IPS-20b (cell line): ENCODE data around the gene ASXL1.
"Not testable (repeated sequence)": the region's sequence is repeated elsewhere in the genome, so short reads cannot be mapped to it uniquely, and the experiment has no call there.

ENCODE experiments used
- H3K27ac ChIP-seq: one replicate; pipeline ENCODE4 v1.5.1; 2013; ENCODE audit warnings: low read length
- H3K27me3 ChIP-seq: 2 replicates; pipeline ENCODE4 v1.6.1; 2013; ENCODE audit warnings: mild to moderate bottlenecking, low read length, inconsistent platforms; ENCODE audit not compliant: insufficient read depth
- H3K36me3 ChIP-seq: 2 replicates; pipeline ENCODE4 v1.6.1; 2013; ENCODE audit warnings: low read depth, mild to moderate bottlenecking, inconsistent platforms, low read length, moderate library complexity; ENCODE audit not compliant: insufficient read depth
- H3K4me1 ChIP-seq: 2 replicates; pipeline ENCODE4 v1.6.1; 2013; ENCODE audit warnings: mild to moderate bottlenecking, control low read depth, inconsistent platforms, low read length, moderate library complexity; ENCODE audit not compliant: insufficient read depth
- H3K4me3 ChIP-seq: 2 replicates; pipeline ENCODE4 v1.5.1; 2013; ENCODE audit warnings: mild to moderate bottlenecking, low read length, inconsistent platforms
- H3K9ac ChIP-seq: 2 replicates; pipeline ENCODE4 v1.6.1; 2013; ENCODE audit warnings: low read depth, mild to moderate bottlenecking, inconsistent platforms, low read length, moderate library complexity
- H3K9me3 ChIP-seq: 2 replicates; pipeline ENCODE4 v1.6.1; 2013; ENCODE audit warnings: mild to moderate bottlenecking, low read depth, low read length, inconsistent platforms; ENCODE audit not compliant: insufficient read depth

Gene ASXL1

DNA sequence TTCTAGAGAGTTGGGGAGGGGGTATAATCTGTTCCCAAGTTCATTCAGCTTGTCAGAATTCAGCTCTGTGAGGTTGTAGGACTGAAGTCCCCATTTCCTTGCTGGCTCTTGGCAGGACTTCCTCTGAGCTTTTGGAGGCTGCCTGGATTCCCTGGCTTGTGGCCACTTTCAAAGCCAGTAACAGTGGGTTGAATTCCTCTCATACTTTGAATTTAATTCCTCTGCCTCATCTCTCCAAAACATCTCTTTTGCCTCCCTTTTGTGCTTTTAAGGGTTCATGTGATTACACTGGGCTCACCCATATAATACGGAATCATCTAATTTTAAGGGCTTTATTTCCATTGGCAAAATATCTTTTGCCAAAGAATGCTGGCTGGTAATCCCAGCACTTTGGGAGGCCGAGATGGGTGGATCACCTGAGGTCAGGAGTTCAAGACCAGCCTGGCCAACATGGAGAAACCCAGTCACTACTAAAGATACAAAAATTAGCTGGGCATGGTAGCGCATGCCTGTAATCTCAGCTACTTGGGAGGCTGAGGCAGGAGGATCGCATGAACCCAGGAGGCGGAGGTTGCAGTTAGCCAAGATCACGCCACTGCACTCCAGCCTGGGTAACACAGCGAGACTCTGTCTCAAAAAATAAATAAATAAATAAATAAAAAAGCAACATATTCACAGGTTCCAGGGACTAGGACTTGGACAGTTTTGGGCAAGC is 2.1 kb upstream of the ASXL1 start:
- H3K9ac ChIP-seq, H3K4me1 ChIP-seq, H3K4me3 ChIP-seq: not testable (repeated sequence)

DNA sequence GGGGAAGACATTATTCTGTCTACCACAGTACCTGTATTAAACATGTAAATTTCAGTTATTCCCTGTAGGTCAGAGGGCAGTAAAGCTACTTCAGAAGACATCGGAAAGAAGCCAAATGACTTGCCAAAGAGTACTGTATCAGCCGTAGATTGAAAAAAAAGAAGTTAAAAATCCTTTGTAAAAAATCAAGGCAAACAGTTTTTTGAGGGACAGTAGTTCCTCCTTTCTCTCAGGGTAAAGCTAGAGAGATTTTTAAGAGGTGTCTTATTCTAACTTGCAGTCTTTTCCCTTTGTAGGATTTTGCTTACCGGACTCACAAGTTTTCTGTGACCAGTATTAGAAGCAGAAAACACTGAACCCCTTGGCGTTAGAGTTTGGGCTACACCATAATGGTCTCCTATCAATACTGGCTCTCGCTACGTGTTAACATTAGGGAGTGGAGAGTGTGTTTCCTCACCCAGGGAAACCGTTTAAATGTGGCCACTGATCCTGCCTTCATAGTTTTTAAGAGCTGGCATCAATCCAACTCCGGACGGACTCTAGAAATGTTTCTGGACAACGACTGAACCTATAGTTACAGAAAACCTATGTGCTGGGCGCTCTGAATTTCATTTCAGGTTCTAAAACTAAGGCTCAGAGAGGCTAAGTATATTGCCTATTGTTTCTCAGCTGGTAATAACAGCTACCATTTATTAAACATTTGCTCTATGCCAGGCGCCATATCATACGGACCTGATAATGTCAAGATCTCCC is 1.3 kb upstream of the ASXL1 start:
- H3K4me1 ChIP-seq: no peaks in the 10 kb centered on the region

More for the DNA sequence above, 2.1 kb upstream of the ASXL1 start:
- H3K27ac ChIP-seq, H3K9me3 ChIP-seq, H3K36me3 ChIP-seq: not testable (repeated sequence)
- H3K27me3 ChIP-seq: peaks cover 36% of the 10 kb centered on the region

DNA sequence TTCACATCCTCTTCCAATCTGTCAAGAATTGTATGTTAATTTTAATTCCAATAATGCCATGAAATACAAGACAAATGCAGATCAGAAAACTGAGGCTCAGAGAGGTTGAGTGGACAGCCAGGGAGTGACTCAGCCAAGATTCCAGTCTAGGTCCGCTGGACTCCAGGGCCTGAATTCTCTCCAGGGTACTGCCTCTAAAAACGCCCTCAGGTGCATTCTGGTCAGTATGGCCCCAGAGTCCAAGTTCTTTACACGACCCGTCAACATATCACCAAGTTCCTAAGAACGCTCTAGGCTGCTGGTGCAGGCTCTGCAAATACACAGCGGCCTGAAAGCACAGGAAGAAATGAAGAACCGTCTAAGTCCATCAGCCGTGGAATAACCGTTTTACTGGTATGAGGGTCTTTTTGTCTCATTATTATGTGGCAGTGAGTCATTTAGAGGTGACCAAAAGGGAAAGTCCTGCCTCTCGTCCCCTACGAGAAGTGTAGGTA is 709 bp upstream of the ASXL1 start:
- H3K9me3 ChIP-seq: no peaks in the 10 kb centered on the region
- H3K4me1 ChIP-seq: no peaks in the 10 kb centered on the region
- no peak overlapping the region for H3K27ac ChIP-seq
- no peaks in the 10 kb centered on the region for H3K36me3 ChIP-seq
- H3K4me3 ChIP-seq: peak overlapping the region; percentile 88
- peak overlapping the region; percentile 77; the same call in 1 of the 2 replicates for H3K9ac ChIP-seq
- H3K27me3 ChIP-seq: peaks cover 49% of the 10 kb centered on the region

More for the DNA sequence above, 1.3 kb upstream of the ASXL1 start:
- peak overlapping the region; percentile 88 for H3K4me3 ChIP-seq
- no peak overlapping the region for H3K27ac ChIP-seq
- H3K36me3 ChIP-seq: no peaks in the 10 kb centered on the region
- H3K9me3 ChIP-seq: no peaks in the 10 kb centered on the region
- peak overlapping the region; percentile 77; the same call in 1 of the 2 replicates for H3K9ac ChIP-seq
- peaks cover 43% of the 10 kb centered on the region for H3K27me3 ChIP-seq

DNA sequence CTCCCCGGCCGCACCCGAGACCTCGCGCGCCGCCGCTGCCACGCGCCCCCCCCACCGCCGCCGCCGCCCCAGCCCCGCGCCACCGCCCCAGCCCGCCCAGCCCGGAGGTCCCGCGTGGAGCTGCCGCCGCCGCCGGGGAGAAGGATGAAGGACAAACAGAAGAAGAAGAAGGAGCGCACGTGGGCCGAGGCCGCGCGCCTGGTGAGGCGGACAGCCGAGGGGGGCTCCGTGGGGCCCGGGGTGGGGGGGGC is 426 bp downstream of the ASXL1 start:
- Histone ChIP-seq H3K4me1 (no peaks in the 10 kb centered on the region), H3K9ac (no peak overlapping the region)

DNA sequence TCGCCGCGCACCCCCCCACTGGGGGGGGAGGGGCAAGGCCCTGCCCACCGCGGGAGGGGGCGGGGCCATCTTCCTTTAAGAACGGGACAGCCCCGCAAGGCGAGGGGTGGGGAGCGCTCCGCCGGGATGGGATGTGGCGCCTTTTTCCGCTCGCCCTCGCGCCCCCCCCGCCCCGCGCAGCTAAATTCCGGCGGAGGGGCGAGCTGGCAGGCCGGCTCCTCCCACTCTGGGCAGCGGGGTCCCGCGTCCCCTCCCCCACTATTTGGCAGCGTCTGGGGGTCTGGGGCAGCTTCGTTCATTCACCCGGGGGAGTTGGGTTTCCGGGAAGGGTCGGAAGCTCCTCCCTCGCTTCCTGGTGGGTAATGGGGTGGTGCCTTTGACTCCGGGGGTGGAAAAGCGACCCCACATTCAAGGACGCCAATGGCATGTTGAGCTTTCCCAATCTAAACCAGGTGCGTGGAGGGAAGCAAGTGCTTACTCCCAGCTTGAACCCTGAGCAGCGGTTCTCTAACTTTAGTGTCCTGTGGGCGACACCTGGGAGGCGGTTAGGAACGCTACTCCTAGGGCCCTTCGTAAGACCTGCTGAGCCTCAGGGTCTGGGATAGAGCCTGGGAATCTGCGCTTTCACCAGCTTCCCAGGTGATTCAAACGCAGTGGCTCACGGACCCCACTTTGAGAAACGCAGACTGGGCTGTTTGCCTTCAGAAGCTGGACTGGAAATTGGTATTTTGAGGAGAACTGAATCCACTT is 927 bp downstream of the ASXL1 start:
- Histone ChIP-seq H3K4me3 (peak overlapping the region; percentile 87), H3K27me3 (peaks cover 64% of the 10 kb centered on the region), H3K4me1 (no peaks in the 10 kb centered on the region), H3K9me3 (no peaks in the 10 kb centered on the region), H3K9ac (peak overlapping the region; percentile 46; the same call in 1 of the 2 replicates), H3K27ac (no peak overlapping the region), H3K36me3 (no peaks in the 10 kb centered on the region)

More for the DNA sequence above, 426 bp downstream of the ASXL1 start:
- Histone ChIP-seq H3K9me3 (no peaks in the 10 kb centered on the region), H3K36me3 (no peaks in the 10 kb centered on the region), H3K27me3 (peaks cover 60% of the 10 kb centered on the region), H3K4me3 (peak overlapping the region; percentile 87; the same call in 1 of the 2 replicates), H3K27ac (no peak overlapping the region)

DNA sequence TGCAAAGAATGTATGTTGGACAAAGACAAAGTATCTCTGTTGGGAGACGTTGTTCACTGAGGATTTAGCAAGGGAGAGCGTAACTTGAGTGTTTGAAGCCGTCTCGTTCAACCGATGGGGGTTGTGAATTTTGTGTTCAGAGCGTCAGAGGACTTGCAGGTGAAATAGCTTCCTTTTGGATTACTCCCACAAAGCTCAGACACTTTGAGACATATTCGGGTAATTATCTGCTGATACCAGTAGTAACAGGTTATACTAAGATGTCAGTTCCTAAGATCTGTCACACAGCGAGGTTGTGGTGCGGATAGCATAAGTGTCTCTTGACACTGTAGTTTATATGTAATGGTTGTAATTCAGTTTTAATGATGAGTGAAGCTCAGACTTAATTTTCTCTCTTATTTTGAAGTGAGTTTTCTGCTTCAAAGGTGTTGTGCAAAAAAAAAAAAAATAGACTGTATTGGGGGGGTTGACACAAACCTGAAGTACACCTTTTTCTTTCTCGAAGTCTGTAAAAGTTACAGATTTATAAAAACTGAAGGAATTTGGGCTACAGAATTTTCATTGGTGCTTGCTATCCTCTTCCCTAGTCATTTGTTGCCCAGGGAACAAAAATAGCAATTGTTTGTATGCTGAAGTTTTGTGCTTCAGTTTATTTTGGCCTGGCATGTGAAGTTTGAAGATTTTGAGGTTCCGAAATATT is 1.7 kb downstream of the ASXL1 start:
- Histone ChIP-seq H3K9me3 (no peaks in the 10 kb centered on the region), H3K27me3 (peaks cover 65% of the 10 kb centered on the region), H3K4me1 (no peaks in the 10 kb centered on the region), H3K36me3 (no peaks in the 10 kb centered on the region), H3K4me3 (peak overlapping the region; percentile 87), H3K9ac (peak overlapping the region; percentile 46; the same call in 1 of the 2 replicates), H3K27ac (no peak overlapping the region)

DNA sequence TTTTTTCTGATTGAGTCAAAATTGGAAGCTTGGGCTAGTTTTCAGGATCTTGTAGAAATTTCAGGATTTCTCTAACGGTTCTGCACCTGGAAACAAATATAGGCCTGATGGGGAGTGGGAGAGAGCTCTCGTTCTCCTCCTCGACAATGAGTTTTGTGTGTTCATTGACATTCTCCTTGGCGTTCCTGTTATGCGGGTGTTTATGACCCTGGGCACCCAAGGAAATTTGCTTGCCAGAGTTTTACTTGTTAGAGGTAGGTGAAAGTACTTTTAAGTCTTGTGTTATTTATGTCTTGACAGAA is 2.2 kb downstream of the ASXL1 start:
- 0 out of 2 replicates have a peak overlapping the region, but pooled peaks have one; percentile 87 for H3K4me3 ChIP-seq
- peaks cover 65% of the 10 kb centered on the region for H3K27me3 ChIP-seq
- no peak overlapping the region for H3K27ac ChIP-seq

DNA sequence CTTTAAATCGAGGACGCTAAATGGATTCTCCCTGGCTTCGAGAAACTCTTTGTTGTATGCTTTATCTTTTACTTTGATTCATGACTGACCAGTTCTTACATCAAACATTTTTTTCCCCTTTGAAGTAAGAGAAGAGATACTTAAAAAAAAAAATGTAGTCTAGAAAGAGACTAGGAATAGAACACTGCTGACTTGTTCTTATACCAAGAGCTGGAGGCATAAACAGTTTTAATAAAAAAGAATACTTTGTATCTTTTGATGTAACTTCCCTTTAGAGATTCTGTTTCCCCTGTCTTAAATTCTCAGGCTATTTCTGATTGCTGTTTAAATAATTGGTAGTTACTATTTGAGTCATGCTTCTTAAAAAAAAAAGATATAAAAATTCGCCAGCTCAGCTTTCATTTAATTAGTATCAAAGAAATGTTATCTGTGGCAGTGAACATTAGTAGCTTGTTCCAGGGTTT is 4.8 kb downstream of the ASXL1 start:
- H3K9me3 ChIP-seq: no peaks in the 10 kb centered on the region
- H3K4me3 ChIP-seq: no peak overlapping the region
- H3K9ac ChIP-seq: no peak overlapping the region
- no peaks in the 10 kb centered on the region for H3K4me1 ChIP-seq
- H3K27ac ChIP-seq: no peak overlapping the region
- peaks cover 60% of the 10 kb centered on the region for H3K27me3 ChIP-seq
- H3K36me3 ChIP-seq: no peaks in the 10 kb centered on the region

More for the DNA sequence above, 2.2 kb downstream of the ASXL1 start:
- H3K4me1 ChIP-seq: no peaks in the 10 kb centered on the region
- H3K9me3 ChIP-seq: no peaks in the 10 kb centered on the region
- no peaks in the 10 kb centered on the region for H3K36me3 ChIP-seq
- H3K9ac ChIP-seq: no peak overlapping the region

DNA sequence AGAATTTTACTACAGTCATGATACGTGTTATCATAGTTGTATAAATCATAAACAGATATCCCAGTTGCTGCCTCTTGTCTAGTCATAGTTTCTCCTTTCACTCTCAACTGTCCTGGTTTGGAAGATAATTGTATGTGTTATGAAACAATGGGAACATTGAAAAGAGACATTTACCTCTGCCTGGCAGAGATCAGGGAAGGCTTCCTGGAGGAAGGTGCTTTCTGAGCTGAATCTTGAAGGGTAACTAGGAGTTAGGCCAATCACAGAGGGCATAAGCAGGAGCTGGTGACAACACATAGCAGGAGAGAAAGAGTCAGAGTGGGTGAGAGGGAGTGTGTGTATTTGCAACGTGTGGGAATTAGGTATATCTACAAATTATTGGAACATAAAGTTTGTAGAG is 5.4 kb downstream of the ASXL1 start:
- Histone ChIP-seq H3K4me1 (no peaks in the 10 kb centered on the region), H3K36me3 (no peaks in the 10 kb centered on the region), H3K27ac (no peak overlapping the region), H3K4me3 (no peak overlapping the region), H3K9ac (no peak overlapping the region), H3K9me3 (no peaks in the 10 kb centered on the region), H3K27me3 (peaks cover 60% of the 10 kb centered on the region)

DNA sequence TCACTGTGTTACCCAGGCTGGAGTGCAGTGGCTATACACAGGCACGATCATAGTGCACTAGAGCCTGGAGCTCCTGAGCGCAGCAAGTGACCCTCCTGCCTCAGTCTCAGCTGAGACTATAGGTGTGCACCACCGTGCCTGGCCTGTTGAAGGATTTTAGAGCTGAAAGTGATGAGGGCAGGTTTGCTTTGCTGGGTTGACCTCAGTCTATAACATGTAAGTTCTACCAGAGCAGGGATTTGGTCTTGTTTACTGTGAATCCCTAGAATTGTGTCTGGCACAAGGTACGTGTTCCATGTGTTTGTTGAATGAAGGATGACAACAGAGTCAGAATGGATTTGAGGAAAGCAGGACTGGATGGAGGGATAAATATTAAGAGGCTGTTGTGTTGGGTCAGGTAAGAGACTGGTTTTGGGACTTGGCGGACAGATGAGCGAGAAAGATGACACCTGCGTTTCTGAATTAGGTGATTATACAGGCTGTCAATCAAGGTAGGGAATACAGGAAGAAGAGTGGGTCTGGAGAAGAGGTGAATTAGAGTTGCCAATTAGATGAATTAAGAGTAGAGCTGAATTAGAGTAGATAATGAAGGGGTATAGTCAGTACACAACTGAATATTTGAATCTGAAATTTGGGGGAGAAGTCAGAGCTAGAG is 6.5 kb downstream of the ASXL1 start:
- peaks cover 6% of the 10 kb centered on the region; the same call in 1 of the 2 replicates for H3K36me3 ChIP-seq
- no peaks in the 10 kb centered on the region for H3K9me3 ChIP-seq
- H3K4me1 ChIP-seq: peaks cover 4% of the 10 kb centered on the region; the same call in 1 of the 2 replicates
- no peak overlapping the region for H3K27ac ChIP-seq
- no peak overlapping the region for H3K9ac ChIP-seq
- H3K4me3 ChIP-seq: no peak overlapping the region
- H3K27me3 ChIP-seq: peaks cover 55% of the 10 kb centered on the region

DNA sequence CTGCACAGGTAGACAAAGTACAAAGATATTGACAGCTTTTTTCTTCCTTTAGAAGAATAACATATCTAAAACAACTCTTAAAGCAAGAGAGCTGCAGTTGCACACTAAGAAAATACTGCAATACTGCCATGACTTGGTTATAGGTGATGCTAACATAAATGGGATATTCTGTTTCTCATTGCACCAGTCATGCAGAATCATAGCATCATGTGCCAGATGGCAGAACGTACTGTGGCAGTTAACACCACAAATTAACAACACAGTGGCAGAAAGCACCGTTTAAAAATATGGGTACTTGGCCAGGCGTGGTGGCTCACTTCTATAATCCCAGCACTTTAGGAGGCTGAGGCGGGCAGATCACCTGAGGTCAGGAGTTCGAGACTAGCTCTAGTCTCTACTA is 7.4 kb downstream of the ASXL1 start:
- no peak overlapping the region for H3K4me3 ChIP-seq
- H3K9me3 ChIP-seq: no peaks in the 10 kb centered on the region
- peaks cover 14% of the 10 kb centered on the region; the same call in 1 of the 2 replicates for H3K36me3 ChIP-seq
- H3K27me3 ChIP-seq: peaks cover 46% of the 10 kb centered on the region
- no peak overlapping the region for H3K9ac ChIP-seq
- no peak overlapping the region for H3K27ac ChIP-seq
- H3K4me1 ChIP-seq: peaks cover 4% of the 10 kb centered on the region; the same call in 1 of the 2 replicates
